Measurements from ENCODE around the gene SLC35E3. TPM values are rescaled to one million over a fixed set of nuclear protein-coding genes. Genes with fewer than 3 reads are reported as not detected.

SLC35E3 gene
- total RNA-seq, 2 donors from 2014 or later = 0.95 to 14.1 TPM

GRCh38 chr12:68768431-68768939 is 22.5 kb downstream of the SLC35E3 start:
- H3K4me3 ChIP-seq = no peak overlapping the region
- H3K4me1 ChIP-seq (ENCODE audit: control insufficient read depth in 1 of 2, low read depth in 2 of 2) = no peaks in the 10 kb centered on the region
- H3K27ac ChIP-seq = no peak overlapping the region
- H3K9me3 ChIP-seq = no peaks in the 10 kb centered on the region
- ATAC-seq (ENCODE audit: insufficient number of reproducible peaks, low FRiP score, low read depth) (no peak), DNase-seq (ENCODE audit: low spot score) (no peak)
- H3K36me3 ChIP-seq = peaks cover 4% of the 10 kb centered on the region
- H3K27me3 ChIP-seq (replicated peaks; ENCODE audit: insufficient read depth) = no peaks in the 10 kb centered on the region
- TF ChIP-seq CTCF (IDR thresholded peaks at IDR 0.05) = no peak

GRCh38 chr12:68769941-68770340 is 24.0 kb downstream of the SLC35E3 start:
- no peaks in the 10 kb centered on the region for H3K4me1 ChIP-seq (ENCODE audit: control insufficient read depth in 1 of 2, low read depth in 2 of 2)
- no peak overlapping the region for H3K27ac ChIP-seq
- H3K27me3 ChIP-seq (replicated peaks; ENCODE audit: insufficient read depth) = no peaks in the 10 kb centered on the region
- H3K4me3 ChIP-seq = no peak overlapping the region
- no peaks in the 10 kb centered on the region for H3K9me3 ChIP-seq
- DNase-seq (ENCODE audit: low spot score) = no peak
- no peak for ATAC-seq (ENCODE audit: insufficient number of reproducible peaks, low FRiP score, low read depth)
- H3K36me3 ChIP-seq = no peaks in the 10 kb centered on the region
- no peak for TF ChIP-seq CTCF (IDR thresholded peaks at IDR 0.05)

- Histone ChIP-seq H3K9me3 (no peaks in the 10 kb centered on the region), H3K4me3 (no peak overlapping the region), H3K27ac (no peak overlapping the region), H3K4me1 (ENCODE audit: control insufficient read depth in 1 of 2, low read depth in 2 of 2) (no peaks in the 10 kb centered on the region), H3K27me3 (replicated peaks; ENCODE audit: insufficient read depth) (no peaks in the 10 kb centered on the region), H3K36me3 (no peaks in the 10 kb centered on the region)
- DNase-seq (ENCODE audit: low spot score) = no peak
- ATAC-seq (ENCODE audit: insufficient number of reproducible peaks, low FRiP score, low read depth) = no peak
- no peak for TF ChIP-seq CTCF (IDR thresholded peaks at IDR 0.05)
Measured at GRCh38 chr12:68771223-68771925, 25.4 kb downstream of the SLC35E3 start.

GRCh38 chr12:68772714-68773113 is 26.7 kb downstream of the SLC35E3 start:
- Histone ChIP-seq H3K36me3 (no peaks in the 10 kb centered on the region), H3K9me3 (no peaks in the 10 kb centered on the region), H3K27ac (no peak overlapping the region), H3K27me3 (replicated peaks; ENCODE audit: insufficient read depth) (no peaks in the 10 kb centered on the region), H3K4me3 (no peak overlapping the region), H3K4me1 (ENCODE audit: control insufficient read depth in 1 of 2, low read depth in 2 of 2) (no peaks in the 10 kb centered on the region)
- DNase-seq (ENCODE audit: low spot score) (no peak), ATAC-seq (ENCODE audit: insufficient number of reproducible peaks, low FRiP score, low read depth) (no peak)
- TF ChIP-seq CTCF (IDR thresholded peaks at IDR 0.05) = no peak

- no peak for TF ChIP-seq CTCF (IDR thresholded peaks at IDR 0.05)
- Histone ChIP-seq H3K9me3 (no peaks in the 10 kb centered on the region), H3K4me1 (ENCODE audit: control insufficient read depth in 1 of 2, low read depth in 2 of 2) (no peaks in the 10 kb centered on the region), H3K27ac (no peak overlapping the region), H3K36me3 (no peaks in the 10 kb centered on the region), H3K27me3 (replicated peaks; ENCODE audit: insufficient read depth) (no peaks in the 10 kb centered on the region), H3K4me3 (no peak overlapping the region)
- no peak for DNase-seq (ENCODE audit: low spot score)
- ATAC-seq (ENCODE audit: insufficient number of reproducible peaks, low FRiP score, low read depth) = no peak
Measured at GRCh38 chr12:68773582-68773981, 27.6 kb downstream of the SLC35E3 start.
